WTC11 (cell line): ENCODE results near the gene SMAP2.

Experiments used
- ATF1 ChIP-seq: sonication (generic); formaldehyde crosslinking; IDR thresholded peaks from 2 replicates; pipeline ENCODE4 v1.8.1; 2023; ENCODE audit warnings: mild to moderate bottlenecking, moderate library complexity, missing genetic modification reagents
- ATF2 ChIP-seq: sonication (generic); formaldehyde crosslinking; IDR thresholded peaks from 2 replicates; pipeline ENCODE4 v1.8.1; 2022; ENCODE audit warnings: low read depth, missing genetic modification reagents, borderline replicate concordance
- FOXJ3 ChIP-seq: sonication (generic); formaldehyde crosslinking; IDR thresholded peaks from 2 replicates; pipeline ENCODE4 v1.9.0; 2021; ENCODE audit warnings: missing genetic modification reagents, mild to moderate bottlenecking, borderline replicate concordance
- JUN ChIP-seq: sonication (generic); formaldehyde crosslinking; IDR thresholded peaks from 2 replicates; pipeline ENCODE4 v1.8.0; 2023; ENCODE audit warnings: mild to moderate bottlenecking, missing genetic modification reagents
- MLX ChIP-seq: sonication (generic); formaldehyde crosslinking; IDR thresholded peaks from 2 replicates; pipeline ENCODE4 v1.8.1; 2023; ENCODE audit warnings: mild to moderate bottlenecking, missing genetic modification reagents, moderate library complexity
- NFYB ChIP-seq: sonication (generic); formaldehyde crosslinking; conservative IDR thresholded peaks from 2 replicates; pipeline ENCODE4 v1.8.0; 2022; ENCODE audit warnings: low read depth, missing genetic modification reagents
- SMAD3 ChIP-seq: sonication (generic); formaldehyde crosslinking; IDR thresholded peaks from 2 replicates; pipeline ENCODE4 v1.8.0; 2022; ENCODE audit warnings: missing genetic modification reagents, mild to moderate bottlenecking, borderline replicate concordance
- TEAD1 ChIP-seq: sonication (generic); formaldehyde crosslinking; IDR thresholded peaks from 2 replicates; pipeline ENCODE4 v1.8.0; 2022; ENCODE audit warnings: mild to moderate bottlenecking, missing genetic modification reagents
- ZNF138 ChIP-seq: sonication (generic); formaldehyde crosslinking; conservative IDR thresholded peaks from 2 replicates; pipeline ENCODE4 v1.8.1; 2022; ENCODE audit warnings: mild to moderate bottlenecking, moderate library complexity, missing genetic modification reagents
- TF ChIP-seq, protein P1 (sequence below): fragments of 200-600 bp; IDR thresholded peaks from 2 replicates; pipeline ENCODE4 v1.8.0; 2022; ENCODE audit warnings: antibody characterized with exemption
- TF ChIP-seq, protein P2 (sequence below): sonication (generic); formaldehyde crosslinking; IDR thresholded peaks from 2 replicates; pipeline ENCODE4 v1.8.0; 2022; ENCODE audit warnings: mild to moderate bottlenecking, missing genetic modification reagents
- TF ChIP-seq, protein P3 (sequence below): sonication (generic); formaldehyde crosslinking; conservative IDR thresholded peaks from 2 replicates; pipeline ENCODE4 v1.8.1; 2022; ENCODE audit warnings: mild to moderate bottlenecking, missing genetic modification reagents

- TF ChIP-seq, protein P1, sequence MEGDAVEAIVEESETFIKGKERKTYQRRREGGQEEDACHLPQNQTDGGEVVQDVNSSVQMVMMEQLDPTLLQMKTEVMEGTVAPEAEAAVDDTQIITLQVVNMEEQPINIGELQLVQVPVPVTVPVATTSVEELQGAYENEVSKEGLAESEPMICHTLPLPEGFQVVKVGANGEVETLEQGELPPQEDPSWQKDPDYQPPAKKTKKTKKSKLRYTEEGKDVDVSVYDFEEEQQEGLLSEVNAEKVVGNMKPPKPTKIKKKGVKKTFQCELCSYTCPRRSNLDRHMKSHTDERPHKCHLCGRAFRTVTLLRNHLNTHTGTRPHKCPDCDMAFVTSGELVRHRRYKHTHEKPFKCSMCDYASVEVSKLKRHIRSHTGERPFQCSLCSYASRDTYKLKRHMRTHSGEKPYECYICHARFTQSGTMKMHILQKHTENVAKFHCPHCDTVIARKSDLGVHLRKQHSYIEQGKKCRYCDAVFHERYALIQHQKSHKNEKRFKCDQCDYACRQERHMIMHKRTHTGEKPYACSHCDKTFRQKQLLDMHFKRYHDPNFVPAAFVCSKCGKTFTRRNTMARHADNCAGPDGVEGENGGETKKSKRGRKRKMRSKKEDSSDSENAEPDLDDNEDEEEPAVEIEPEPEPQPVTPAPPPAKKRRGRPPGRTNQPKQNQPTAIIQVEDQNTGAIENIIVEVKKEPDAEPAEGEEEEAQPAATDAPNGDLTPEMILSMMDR, result no peak
- no peak for TF ChIP-seq ATF1 (CRISPR knock-in tag)
- TF ChIP-seq FOXJ3, result no peak
- TF ChIP-seq, protein P2, sequence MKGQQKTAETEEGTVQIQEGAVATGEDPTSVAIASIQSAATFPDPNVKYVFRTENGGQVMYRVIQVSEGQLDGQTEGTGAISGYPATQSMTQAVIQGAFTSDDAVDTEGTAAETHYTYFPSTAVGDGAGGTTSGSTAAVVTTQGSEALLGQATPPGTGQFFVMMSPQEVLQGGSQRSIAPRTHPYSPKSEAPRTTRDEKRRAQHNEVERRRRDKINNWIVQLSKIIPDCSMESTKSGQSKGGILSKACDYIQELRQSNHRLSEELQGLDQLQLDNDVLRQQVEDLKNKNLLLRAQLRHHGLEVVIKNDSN (CRISPR knock-in tag), result no peak
- TF ChIP-seq JUN, result no peak
- no peak for TF ChIP-seq ATF2 (CRISPR knock-in tag)
- no peak for TF ChIP-seq NFYB (CRISPR knock-in tag)
- no peak for TF ChIP-seq TEAD1
- TF ChIP-seq ZNF138 (CRISPR knock-in tag), result no peak
- TF ChIP-seq MLX (CRISPR knock-in tag), result no peak
- TF ChIP-seq, protein P3, sequence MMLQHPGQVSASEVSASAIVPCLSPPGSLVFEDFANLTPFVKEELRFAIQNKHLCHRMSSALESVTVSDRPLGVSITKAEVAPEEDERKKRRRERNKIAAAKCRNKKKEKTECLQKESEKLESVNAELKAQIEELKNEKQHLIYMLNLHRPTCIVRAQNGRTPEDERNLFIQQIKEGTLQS (CRISPR knock-in tag), result no peak
- no peak for TF ChIP-seq SMAD3 (CRISPR knock-in tag)
Measured at GRCh38 chr1:40351124-40351523, 22.4 kb upstream of the SMAP2 start.
